ENCODE measurements around the gene HTR3B.

Gene HTR3B, protein sequence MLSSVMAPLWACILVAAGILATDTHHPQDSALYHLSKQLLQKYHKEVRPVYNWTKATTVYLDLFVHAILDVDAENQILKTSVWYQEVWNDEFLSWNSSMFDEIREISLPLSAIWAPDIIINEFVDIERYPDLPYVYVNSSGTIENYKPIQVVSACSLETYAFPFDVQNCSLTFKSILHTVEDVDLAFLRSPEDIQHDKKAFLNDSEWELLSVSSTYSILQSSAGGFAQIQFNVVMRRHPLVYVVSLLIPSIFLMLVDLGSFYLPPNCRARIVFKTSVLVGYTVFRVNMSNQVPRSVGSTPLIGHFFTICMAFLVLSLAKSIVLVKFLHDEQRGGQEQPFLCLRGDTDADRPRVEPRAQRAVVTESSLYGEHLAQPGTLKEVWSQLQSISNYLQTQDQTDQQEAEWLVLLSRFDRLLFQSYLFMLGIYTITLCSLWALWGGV
- total RNA-seq: 0 reads per million in 3 donors

DNA sequence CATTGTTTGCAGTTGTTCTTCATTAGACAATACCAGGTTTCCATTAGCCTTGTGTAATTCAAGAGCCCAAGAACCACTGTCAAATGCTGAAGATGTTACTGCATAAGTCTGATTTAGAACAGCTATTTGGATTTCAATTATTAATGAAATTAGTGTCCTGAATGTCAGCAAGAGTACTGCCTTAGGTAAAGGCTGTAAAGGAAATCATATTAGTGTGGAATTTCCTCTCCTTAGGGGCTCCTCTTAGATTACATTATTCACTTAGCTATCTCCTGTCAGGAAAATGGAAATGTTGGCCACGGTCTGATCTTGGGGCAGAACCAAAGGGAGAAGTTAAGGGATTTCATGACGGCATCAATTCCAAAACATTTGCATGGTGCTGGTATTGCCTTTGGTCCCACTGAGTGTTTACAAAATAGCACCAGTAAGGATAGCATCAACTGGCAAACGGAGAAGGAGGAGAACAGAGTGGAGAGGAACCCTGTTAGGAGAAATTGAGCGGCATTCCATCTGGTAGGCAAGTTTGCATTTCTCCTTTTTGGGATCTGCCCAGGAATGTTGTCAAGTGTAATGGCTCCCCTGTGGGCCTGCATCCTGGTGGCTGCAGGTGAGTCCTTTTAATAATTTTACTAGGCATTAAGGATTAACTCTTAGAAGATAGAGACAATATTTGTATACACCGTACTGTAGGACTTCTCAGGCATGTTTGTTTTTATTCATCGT lies at the start of gene HTR3B:
Gene HTR3B, plus strand, starts transcription at position 418 of the 723 bp plus-strand sequence. Its CDS starts 138 bp downstream, at position 556.
- Histone ChIP-seq H3K27ac (ENCODE audit: insufficient read depth, low read length, poor library complexity, severe bottlenecking) (no peak within 1 kb of the TSS), H3K27me3 (replicated peaks; ENCODE audit: control insufficient read depth, insufficient read depth, low read length, poor library complexity, severe bottlenecking) (no peaks in the 10 kb centered on the region), H3K4me3 (ENCODE audit: insufficient read depth, low read depth, low read length, poor library complexity, severe bottlenecking) (no peak within 1 kb of the TSS), H3K9me3 (ENCODE audit: control insufficient read depth, low read length) (no peaks in the 10 kb centered on the region), H3K4me1 (ENCODE audit: control insufficient read depth, insufficient read depth, low read length, poor library complexity, severe bottlenecking) (no peaks in the 10 kb centered on the region), H3K36me3 (ENCODE audit: control insufficient read depth, insufficient read depth, low read length) (no peaks in the 10 kb centered on the region)
- DNase-seq: no peak

DNA sequence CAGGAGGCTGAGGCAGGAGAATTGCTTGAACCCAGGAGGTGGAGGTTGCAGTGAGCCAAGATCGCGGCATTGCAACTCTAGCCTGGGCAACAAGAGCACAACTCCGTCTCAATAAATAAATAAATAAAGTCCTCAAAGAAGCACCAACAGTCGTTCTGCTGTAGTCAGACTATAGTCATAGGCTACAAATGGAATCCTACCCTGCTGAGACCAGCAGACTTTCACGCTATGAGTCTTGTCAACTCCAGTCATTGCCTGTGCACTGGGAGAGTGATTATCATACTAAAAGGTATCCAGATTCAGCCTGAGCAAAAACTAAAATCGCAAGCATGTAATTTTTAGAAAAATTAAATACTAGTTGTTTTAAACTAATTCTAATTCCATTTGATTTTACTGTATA lies 48.8 kb upstream of the HTR3B start:
- Histone ChIP-seq H3K9me3 (ENCODE audit: control insufficient read depth, low read length) (no peaks in the 10 kb centered on the region), H3K4me1 (ENCODE audit: control insufficient read depth, insufficient read depth, low read length, poor library complexity, severe bottlenecking) (no peaks in the 10 kb centered on the region), H3K36me3 (ENCODE audit: control insufficient read depth, insufficient read depth, low read length) (no peaks in the 10 kb centered on the region), H3K4me3 (ENCODE audit: insufficient read depth, low read depth, low read length, poor library complexity, severe bottlenecking) (no peak overlapping the region), H3K27ac (ENCODE audit: insufficient read depth, low read length, poor library complexity, severe bottlenecking) (no peak overlapping the region), H3K27me3 (replicated peaks; ENCODE audit: control insufficient read depth, insufficient read depth, low read length, poor library complexity, severe bottlenecking) (no peaks in the 10 kb centered on the region)
- DNase-seq: no peak

DNA sequence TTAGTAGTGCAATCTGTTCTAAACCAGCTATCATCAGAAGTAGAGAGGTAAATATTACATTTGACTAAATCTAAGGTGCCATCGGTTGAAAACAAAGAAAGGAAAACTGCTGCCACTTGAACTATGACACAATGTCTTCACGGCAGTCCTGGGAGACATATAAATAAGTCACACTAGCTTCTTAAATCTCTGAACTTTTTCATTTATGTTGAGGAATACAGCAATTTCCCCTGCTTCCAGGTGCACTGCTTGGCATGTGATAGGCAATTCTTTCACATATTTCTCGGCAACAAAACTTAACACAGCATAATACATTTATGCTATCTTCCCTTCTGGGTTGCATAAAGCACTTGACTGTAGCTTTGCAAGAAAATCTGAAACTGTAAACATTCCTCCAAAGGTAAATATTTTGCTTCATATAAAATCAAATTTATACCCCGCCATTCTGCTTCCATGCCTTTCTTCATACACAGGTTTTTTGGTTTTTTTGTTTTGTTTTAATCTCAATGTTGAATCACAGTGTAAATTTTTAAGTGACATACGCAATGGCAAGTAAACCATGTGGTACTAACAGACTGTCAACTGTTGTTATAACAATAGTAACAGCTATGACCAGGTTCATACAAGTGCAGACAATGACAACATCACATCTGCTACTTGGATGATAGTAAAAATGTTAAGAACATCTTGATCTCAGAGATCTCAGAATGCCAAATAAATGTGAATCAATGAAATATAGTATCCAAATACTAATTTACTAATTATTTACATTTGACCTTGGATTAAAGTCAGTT lies 47.4 kb upstream of the HTR3B start:
- no peak overlapping the region for H3K27ac ChIP-seq (ENCODE audit: insufficient read depth, low read length, poor library complexity, severe bottlenecking)
- H3K27me3 ChIP-seq (replicated peaks; ENCODE audit: control insufficient read depth, insufficient read depth, low read length, poor library complexity, severe bottlenecking): no peaks in the 10 kb centered on the region
- H3K4me1 ChIP-seq (ENCODE audit: control insufficient read depth, insufficient read depth, low read length, poor library complexity, severe bottlenecking): no peaks in the 10 kb centered on the region
- no peaks in the 10 kb centered on the region for H3K36me3 ChIP-seq (ENCODE audit: control insufficient read depth, insufficient read depth, low read length)
- no peak for DNase-seq
- H3K4me3 ChIP-seq (ENCODE audit: insufficient read depth, low read depth, low read length, poor library complexity, severe bottlenecking): no peak overlapping the region
- H3K9me3 ChIP-seq (ENCODE audit: control insufficient read depth, low read length): no peaks in the 10 kb centered on the region

DNA sequence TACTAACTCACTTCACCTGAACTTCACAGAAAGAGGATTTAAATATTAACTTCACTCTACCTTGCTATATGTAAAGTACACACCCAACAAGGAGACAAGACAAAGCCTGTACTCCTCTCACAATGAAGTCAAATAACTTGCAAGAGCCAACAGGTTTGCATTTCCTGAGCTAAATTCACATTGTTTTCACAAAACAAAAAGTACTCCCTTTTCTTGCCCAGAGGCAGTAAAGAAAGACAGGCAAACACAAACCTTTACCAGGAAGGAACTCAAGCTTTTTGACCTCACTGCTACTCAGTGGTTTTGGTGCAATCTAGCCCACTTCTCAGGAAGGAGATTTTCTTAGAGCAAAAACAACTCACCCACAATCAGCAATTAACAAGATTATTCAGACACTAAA lies 44.9 kb upstream of the HTR3B start:
- H3K36me3 ChIP-seq (ENCODE audit: control insufficient read depth, insufficient read depth, low read length): no peaks in the 10 kb centered on the region
- H3K9me3 ChIP-seq (ENCODE audit: control insufficient read depth, low read length): no peaks in the 10 kb centered on the region
- H3K27me3 ChIP-seq (replicated peaks; ENCODE audit: control insufficient read depth, insufficient read depth, low read length, poor library complexity, severe bottlenecking): no peaks in the 10 kb centered on the region
- H3K4me1 ChIP-seq (ENCODE audit: control insufficient read depth, insufficient read depth, low read length, poor library complexity, severe bottlenecking): no peaks in the 10 kb centered on the region
- DNase-seq: no peak
- H3K27ac ChIP-seq (ENCODE audit: insufficient read depth, low read length, poor library complexity, severe bottlenecking): no peak overlapping the region
- H3K4me3 ChIP-seq (ENCODE audit: insufficient read depth, low read depth, low read length, poor library complexity, severe bottlenecking): no peak overlapping the region

DNA sequence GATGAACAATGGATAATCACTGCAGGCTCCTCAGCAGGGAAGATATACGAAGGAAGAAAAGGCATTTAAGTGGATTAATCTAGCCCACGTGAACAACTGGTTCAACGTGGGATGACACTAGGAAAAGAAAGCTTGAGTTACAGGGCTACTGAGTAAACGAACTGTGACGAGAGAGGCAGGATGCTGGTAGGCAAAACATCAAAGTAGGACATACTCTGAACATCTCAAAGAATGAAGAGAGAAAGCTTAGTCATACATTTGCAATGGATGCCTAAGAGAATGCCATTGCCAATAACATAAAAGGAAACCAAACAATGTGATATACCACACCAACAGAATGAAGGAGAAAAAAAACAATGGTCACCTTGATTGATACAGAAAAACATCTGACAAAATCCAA lies 42.2 kb upstream of the HTR3B start:
- H3K27ac ChIP-seq (ENCODE audit: insufficient read depth, low read length, poor library complexity, severe bottlenecking): no peak overlapping the region
- DNase-seq: no peak
- H3K36me3 ChIP-seq (ENCODE audit: control insufficient read depth, insufficient read depth, low read length): no peaks in the 10 kb centered on the region
- no peak overlapping the region for H3K4me3 ChIP-seq (ENCODE audit: insufficient read depth, low read depth, low read length, poor library complexity, severe bottlenecking)
- H3K27me3 ChIP-seq (replicated peaks; ENCODE audit: control insufficient read depth, insufficient read depth, low read length, poor library complexity, severe bottlenecking): no peaks in the 10 kb centered on the region
- H3K9me3 ChIP-seq (ENCODE audit: control insufficient read depth, low read length): no peaks in the 10 kb centered on the region
- H3K4me1 ChIP-seq (ENCODE audit: control insufficient read depth, insufficient read depth, low read length, poor library complexity, severe bottlenecking): no peaks in the 10 kb centered on the region

DNA sequence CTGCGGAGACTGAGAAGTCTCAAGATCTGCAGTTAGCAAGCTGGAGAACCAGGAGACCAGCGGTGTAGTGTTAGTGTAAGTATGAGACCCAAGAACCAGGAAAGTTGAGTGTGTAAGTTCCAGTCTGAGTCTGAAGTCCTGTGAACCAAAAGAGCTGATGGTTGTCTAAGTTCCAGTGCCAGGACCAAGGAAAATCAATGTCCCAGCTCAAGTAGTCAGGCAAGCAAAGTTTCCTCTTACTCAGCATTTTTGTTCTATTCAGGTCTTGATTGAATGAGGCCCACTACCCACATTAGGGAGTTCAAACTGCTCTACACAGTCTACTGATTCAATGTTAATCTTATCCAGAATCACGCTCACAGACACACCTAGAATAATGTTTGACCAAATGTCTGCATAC lies 40.2 kb upstream of the HTR3B start:
- Histone ChIP-seq H3K4me3 (ENCODE audit: insufficient read depth, low read depth, low read length, poor library complexity, severe bottlenecking) (no peak overlapping the region), H3K9me3 (ENCODE audit: control insufficient read depth, low read length) (no peaks in the 10 kb centered on the region), H3K4me1 (ENCODE audit: control insufficient read depth, insufficient read depth, low read length, poor library complexity, severe bottlenecking) (no peaks in the 10 kb centered on the region), H3K27ac (ENCODE audit: insufficient read depth, low read length, poor library complexity, severe bottlenecking) (no peak overlapping the region), H3K36me3 (ENCODE audit: control insufficient read depth, insufficient read depth, low read length) (no peaks in the 10 kb centered on the region), H3K27me3 (replicated peaks; ENCODE audit: control insufficient read depth, insufficient read depth, low read length, poor library complexity, severe bottlenecking) (no peaks in the 10 kb centered on the region)
- no peak for DNase-seq

DNA sequence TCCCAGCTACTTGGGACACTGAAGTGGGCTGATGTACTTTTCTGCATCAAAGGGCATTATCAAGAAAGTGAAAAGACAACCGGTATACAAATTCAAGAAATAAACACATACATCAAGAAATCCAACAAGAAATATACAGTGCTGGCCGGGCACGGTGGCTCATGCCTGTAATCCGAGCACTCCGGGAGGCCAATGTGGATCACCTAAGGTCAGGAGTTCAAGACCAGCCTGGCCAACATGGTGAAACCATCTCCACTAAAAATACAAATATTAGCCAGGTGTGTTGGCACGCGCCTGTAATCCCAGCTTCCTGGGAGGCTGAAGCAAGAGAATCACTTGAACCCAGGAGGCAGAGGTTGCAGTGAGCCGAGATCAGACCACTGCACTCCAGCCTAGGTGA lies 38.7 kb upstream of the HTR3B start:
- no peak for DNase-seq
- Histone ChIP-seq H3K27ac (ENCODE audit: insufficient read depth, low read length, poor library complexity, severe bottlenecking) (no peak overlapping the region), H3K9me3 (ENCODE audit: control insufficient read depth, low read length) (no peaks in the 10 kb centered on the region), H3K4me1 (ENCODE audit: control insufficient read depth, insufficient read depth, low read length, poor library complexity, severe bottlenecking) (no peaks in the 10 kb centered on the region), H3K4me3 (ENCODE audit: insufficient read depth, low read depth, low read length, poor library complexity, severe bottlenecking) (no peak overlapping the region), H3K27me3 (replicated peaks; ENCODE audit: control insufficient read depth, insufficient read depth, low read length, poor library complexity, severe bottlenecking) (no peaks in the 10 kb centered on the region), H3K36me3 (ENCODE audit: control insufficient read depth, insufficient read depth, low read length) (no peaks in the 10 kb centered on the region)

DNA sequence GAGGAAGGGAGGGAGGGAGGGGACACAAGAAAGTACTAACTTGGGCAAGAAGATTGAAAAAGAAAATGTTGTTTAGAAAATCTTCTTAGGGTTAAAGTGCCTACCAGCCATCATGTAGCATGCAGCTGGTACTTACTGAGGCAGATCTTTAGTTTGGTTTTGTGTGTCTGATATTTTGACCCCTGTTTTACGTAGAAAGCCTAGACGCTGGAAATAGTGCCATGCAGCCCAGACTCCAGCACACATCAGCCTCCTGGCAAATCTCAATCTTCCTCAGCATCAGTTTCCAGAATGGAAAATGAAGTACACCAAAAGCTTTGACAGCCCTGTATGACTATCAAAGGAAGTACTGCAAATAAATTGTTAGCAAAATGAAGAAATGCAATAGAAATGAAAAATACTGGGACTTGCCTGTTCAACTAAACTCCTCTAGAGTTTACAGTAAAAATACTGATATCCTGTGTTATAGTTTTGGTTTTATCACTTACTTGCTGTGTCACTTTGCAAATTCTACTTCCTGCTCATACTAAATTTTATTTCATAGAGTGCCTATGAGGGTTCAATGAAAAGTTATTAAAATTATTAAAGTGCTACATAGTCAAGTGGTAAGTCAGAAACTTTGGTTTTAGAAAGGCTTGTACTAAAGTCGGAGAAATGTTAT lies 36.6 kb upstream of the HTR3B start:
- DNase-seq: no peak
- H3K36me3 ChIP-seq (ENCODE audit: control insufficient read depth, insufficient read depth, low read length): no peaks in the 10 kb centered on the region
- H3K4me3 ChIP-seq (ENCODE audit: insufficient read depth, low read depth, low read length, poor library complexity, severe bottlenecking): no peak overlapping the region
- H3K27ac ChIP-seq (ENCODE audit: insufficient read depth, low read length, poor library complexity, severe bottlenecking): no peak overlapping the region
- H3K9me3 ChIP-seq (ENCODE audit: control insufficient read depth, low read length): no peaks in the 10 kb centered on the region
- no peaks in the 10 kb centered on the region for H3K4me1 ChIP-seq (ENCODE audit: control insufficient read depth, insufficient read depth, low read length, poor library complexity, severe bottlenecking)
- no peaks in the 10 kb centered on the region for H3K27me3 ChIP-seq (replicated peaks; ENCODE audit: control insufficient read depth, insufficient read depth, low read length, poor library complexity, severe bottlenecking)

DNA sequence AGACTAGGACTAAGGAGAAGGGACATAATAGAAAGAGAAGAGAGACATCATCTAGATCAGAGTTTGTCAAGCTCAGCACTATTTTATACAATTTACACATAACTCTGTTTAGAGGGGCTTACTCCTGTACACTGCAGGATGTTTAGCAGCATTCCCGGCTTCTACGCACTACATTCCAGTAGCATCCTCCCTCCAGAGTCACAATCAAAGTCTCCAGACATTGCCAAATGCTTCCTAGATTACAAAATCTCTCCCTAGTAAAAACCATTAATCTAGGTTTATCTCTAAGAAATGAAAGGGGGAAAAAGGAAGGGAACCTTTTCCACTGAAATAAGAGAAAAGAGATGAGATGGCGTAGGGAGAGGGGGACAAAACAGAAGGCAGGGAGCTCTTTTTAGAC lies 33.3 kb upstream of the HTR3B start:
- Histone ChIP-seq H3K27ac (ENCODE audit: insufficient read depth, low read length, poor library complexity, severe bottlenecking) (no peak overlapping the region), H3K4me1 (ENCODE audit: control insufficient read depth, insufficient read depth, low read length, poor library complexity, severe bottlenecking) (peaks cover 4% of the 10 kb centered on the region), H3K36me3 (ENCODE audit: control insufficient read depth, insufficient read depth, low read length) (no peaks in the 10 kb centered on the region), H3K4me3 (ENCODE audit: insufficient read depth, low read depth, low read length, poor library complexity, severe bottlenecking) (no peak overlapping the region), H3K27me3 (replicated peaks; ENCODE audit: control insufficient read depth, insufficient read depth, low read length, poor library complexity, severe bottlenecking) (no peaks in the 10 kb centered on the region), H3K9me3 (ENCODE audit: control insufficient read depth, low read length) (no peaks in the 10 kb centered on the region)
- no peak for DNase-seq
